Fibroblast of lung (primary cell): ENCODE data around the gene OVCA2.

Experiments
- EZH2 ChIP-seq: IDR thresholded peaks from 2 replicates; pipeline ENCODE4 v1.5.1; 2012; ENCODE audit warnings: low read length, control low read depth, mild to moderate bottlenecking; ENCODE audit errors: missing control alignments
- TF ChIP-seq, protein P1 (sequence below), 2 donors: IDR thresholded peaks in 1 of 2; conservative IDR thresholded peaks in 1 of 2; 1 replicate in 1 of 2; 2 replicates in 1 of 2; pipeline ENCODE4 v1.5.1; 2011 to 2012; ENCODE audit warnings: low read length in 2 of 2, control low read depth in 1 of 2, inconsistent platforms in 1 of 2, low read depth in 1 of 2, mild to moderate bottlenecking in 1 of 2

GRCh38 chr17:2015314-2015713 lies 26.5 kb upstream of the OVCA2 start:
- TF ChIP-seq, protein P1, sequence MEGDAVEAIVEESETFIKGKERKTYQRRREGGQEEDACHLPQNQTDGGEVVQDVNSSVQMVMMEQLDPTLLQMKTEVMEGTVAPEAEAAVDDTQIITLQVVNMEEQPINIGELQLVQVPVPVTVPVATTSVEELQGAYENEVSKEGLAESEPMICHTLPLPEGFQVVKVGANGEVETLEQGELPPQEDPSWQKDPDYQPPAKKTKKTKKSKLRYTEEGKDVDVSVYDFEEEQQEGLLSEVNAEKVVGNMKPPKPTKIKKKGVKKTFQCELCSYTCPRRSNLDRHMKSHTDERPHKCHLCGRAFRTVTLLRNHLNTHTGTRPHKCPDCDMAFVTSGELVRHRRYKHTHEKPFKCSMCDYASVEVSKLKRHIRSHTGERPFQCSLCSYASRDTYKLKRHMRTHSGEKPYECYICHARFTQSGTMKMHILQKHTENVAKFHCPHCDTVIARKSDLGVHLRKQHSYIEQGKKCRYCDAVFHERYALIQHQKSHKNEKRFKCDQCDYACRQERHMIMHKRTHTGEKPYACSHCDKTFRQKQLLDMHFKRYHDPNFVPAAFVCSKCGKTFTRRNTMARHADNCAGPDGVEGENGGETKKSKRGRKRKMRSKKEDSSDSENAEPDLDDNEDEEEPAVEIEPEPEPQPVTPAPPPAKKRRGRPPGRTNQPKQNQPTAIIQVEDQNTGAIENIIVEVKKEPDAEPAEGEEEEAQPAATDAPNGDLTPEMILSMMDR (conservative IDR thresholded peaks at IDR 0.05 in 1 of 2, IDR thresholded peaks at IDR 0.05 in 1 of 2; ENCODE audit: low read depth in 1 of 2, low read length in 2 of 2), result no peak
- no peak for TF ChIP-seq EZH2
